Neural crest cell (in vitro differentiated cells): ENCODE results near the gene EMP3. TPM values are rescaled to one million over a fixed set of nuclear protein-coding genes. Genes with fewer than 3 reads are reported as not detected.

ENCODE experiments used
- DNase-seq: peaks from one replicate; pipeline ENCODE4 v3.0.0; 2021; ENCODE audit warnings: low read depth, mixed read lengths, low spot score
- H3K27ac Mint-ChIP-seq: one replicate; pipeline ENCODE4 v1.8.0; 2021; ENCODE audit warnings: mild to moderate bottlenecking, mixed read lengths; ENCODE audit not compliant: unreplicated experiment
- H3K27me3 Mint-ChIP-seq: 2 replicates; pipeline ENCODE4 v1.8.0; 2021; ENCODE audit warnings: low read depth, mild to moderate bottlenecking, mixed read lengths
- H3K36me3 Mint-ChIP-seq: 2 replicates; pipeline ENCODE4 v1.8.0; 2021; ENCODE audit warnings: low read depth, mild to moderate bottlenecking, mixed read lengths
- H3K4me1 Mint-ChIP-seq: 2 replicates; pipeline ENCODE4 v1.8.0; 2021; ENCODE audit warnings: mixed read lengths
- H3K4me3 Mint-ChIP-seq: one replicate; pipeline ENCODE4 v1.8.0; 2021; ENCODE audit warnings: mild to moderate bottlenecking, mixed read lengths
- H3K9me3 Mint-ChIP-seq: 2 replicates; pipeline ENCODE4 v1.8.0; 2021; ENCODE audit warnings: mixed read lengths
- total RNA-seq: library from RNA; stranded (reverse); gene quantifications from 2 replicates; pipeline ENCODE4 v1.2.1, GENCODE V29; 2021
- TF ChIP-seq, protein P1 (sequence below): fragments of 200-600 bp; sonication (generic); conservative IDR thresholded peaks from 2 replicates; pipeline ENCODE4 v1.5.0; 2021; ENCODE audit warnings: antibody characterized with exemption, mild to moderate bottlenecking

The EMP3 gene
- total RNA-seq, 1 donor from 2014 or later: 30.5 TPM

DNA sequence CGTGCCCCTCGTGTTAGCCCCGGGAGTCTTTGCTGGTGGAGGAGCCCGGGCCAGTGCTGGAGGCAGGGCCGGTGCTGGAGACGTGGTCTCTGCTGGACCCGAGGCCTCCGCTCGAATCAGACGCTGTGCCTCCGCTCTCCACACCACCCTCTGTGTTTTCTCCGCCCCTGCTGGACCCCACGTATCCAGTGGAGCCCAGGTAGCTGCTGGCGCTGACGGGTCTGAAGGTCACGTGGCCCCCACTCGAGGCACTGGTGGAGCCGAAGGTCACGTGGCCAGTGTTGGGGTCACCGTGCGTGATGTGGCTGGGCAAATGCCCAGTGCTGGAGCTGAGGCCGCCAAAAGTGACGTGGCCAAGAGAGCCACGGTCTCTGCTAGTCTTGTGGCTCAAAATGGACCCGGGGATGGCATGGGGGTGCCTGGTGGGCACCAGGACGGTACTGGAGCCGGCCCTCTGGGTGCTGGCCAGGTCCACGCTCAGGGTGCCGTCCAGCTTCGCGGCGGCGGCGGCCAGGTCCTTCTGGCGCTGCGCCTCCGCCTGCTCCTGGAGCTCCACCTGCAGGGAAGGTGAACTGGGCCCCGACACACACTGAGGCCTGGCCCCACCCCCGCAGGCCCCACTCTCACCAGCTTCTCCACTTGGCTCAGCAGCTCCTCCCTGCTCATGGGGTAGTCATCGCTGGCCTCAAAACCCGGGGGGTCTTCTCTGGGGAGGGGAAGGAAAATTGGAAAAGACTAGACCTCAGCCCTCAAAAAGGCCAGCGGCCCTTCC is 28.2 kb upstream of the EMP3 start:
- peaks cover 4% of the 10 kb centered on the region for H3K4me1 Mint-ChIP-seq
- H3K27ac Mint-ChIP-seq: no peak overlapping the region
- no peaks in the 10 kb centered on the region for H3K36me3 Mint-ChIP-seq
- DNase-seq: no peak
- H3K4me3 Mint-ChIP-seq: no peak overlapping the region
- no peaks in the 10 kb centered on the region for H3K9me3 Mint-ChIP-seq
- no peaks in the 10 kb centered on the region for H3K27me3 Mint-ChIP-seq
- TF ChIP-seq, protein P1, sequence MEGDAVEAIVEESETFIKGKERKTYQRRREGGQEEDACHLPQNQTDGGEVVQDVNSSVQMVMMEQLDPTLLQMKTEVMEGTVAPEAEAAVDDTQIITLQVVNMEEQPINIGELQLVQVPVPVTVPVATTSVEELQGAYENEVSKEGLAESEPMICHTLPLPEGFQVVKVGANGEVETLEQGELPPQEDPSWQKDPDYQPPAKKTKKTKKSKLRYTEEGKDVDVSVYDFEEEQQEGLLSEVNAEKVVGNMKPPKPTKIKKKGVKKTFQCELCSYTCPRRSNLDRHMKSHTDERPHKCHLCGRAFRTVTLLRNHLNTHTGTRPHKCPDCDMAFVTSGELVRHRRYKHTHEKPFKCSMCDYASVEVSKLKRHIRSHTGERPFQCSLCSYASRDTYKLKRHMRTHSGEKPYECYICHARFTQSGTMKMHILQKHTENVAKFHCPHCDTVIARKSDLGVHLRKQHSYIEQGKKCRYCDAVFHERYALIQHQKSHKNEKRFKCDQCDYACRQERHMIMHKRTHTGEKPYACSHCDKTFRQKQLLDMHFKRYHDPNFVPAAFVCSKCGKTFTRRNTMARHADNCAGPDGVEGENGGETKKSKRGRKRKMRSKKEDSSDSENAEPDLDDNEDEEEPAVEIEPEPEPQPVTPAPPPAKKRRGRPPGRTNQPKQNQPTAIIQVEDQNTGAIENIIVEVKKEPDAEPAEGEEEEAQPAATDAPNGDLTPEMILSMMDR: no peak

GRCh38 chr19:48297975-48298374 is 27.4 kb upstream of the EMP3 start:
- no peaks in the 10 kb centered on the region for H3K9me3 Mint-ChIP-seq
- no peak for DNase-seq

GRCh38 chr19:48301886-48302599 is 23.3 kb upstream of the EMP3 start:
- no peaks in the 10 kb centered on the region for H3K36me3 Mint-ChIP-seq
- no peaks in the 10 kb centered on the region for H3K9me3 Mint-ChIP-seq
- H3K4me1 Mint-ChIP-seq: no peaks in the 10 kb centered on the region
- H3K27me3 Mint-ChIP-seq: no peaks in the 10 kb centered on the region
- no peak for DNase-seq
- H3K4me3 Mint-ChIP-seq: no peak overlapping the region
- no peak overlapping the region for H3K27ac Mint-ChIP-seq
- TF ChIP-seq, protein P1: no peak

More at GRCh38 chr19:48297975-48298374, 27.4 kb upstream of the EMP3 start:
- peaks cover 4% of the 10 kb centered on the region for H3K4me1 Mint-ChIP-seq
- TF ChIP-seq, protein P1: no peak
- no peaks in the 10 kb centered on the region for H3K36me3 Mint-ChIP-seq
- H3K27me3 Mint-ChIP-seq: no peaks in the 10 kb centered on the region
- H3K27ac Mint-ChIP-seq: no peak overlapping the region
- no peak overlapping the region for H3K4me3 Mint-ChIP-seq

- H3K9me3 Mint-ChIP-seq: no peaks in the 10 kb centered on the region
- no peaks in the 10 kb centered on the region for H3K4me1 Mint-ChIP-seq
- no peak for DNase-seq
- no peak overlapping the region for H3K27ac Mint-ChIP-seq
- TF ChIP-seq, protein P1: no peak
- H3K27me3 Mint-ChIP-seq: no peaks in the 10 kb centered on the region
- no peaks in the 10 kb centered on the region for H3K36me3 Mint-ChIP-seq
- H3K4me3 Mint-ChIP-seq: no peak overlapping the region
These were observed 22.8 kb upstream of the EMP3 start for GRCh38 chr19:48302600-48302959.

DNA sequence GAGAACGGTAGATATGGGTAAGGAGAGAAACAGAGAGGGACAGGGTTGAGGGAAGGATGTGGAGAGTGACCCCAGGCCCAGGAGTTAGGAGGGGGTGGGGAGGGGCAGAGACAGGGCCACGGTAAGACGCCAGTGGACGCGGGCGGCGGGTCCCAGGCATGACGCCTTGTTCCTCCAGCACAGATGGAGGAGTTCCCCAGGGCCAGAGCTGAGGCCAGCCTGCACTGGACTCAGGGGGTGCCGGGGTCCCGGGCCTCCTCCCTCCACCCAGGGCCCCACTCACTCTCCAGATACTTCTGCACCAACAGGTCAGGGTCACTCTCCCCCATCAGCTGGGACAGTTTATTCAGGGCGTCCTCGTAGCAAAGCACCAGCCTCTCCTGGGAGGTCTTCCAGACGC is 22.0 kb upstream of the EMP3 start:
- H3K27me3 Mint-ChIP-seq: no peaks in the 10 kb centered on the region
- no peak for DNase-seq
- H3K36me3 Mint-ChIP-seq: no peaks in the 10 kb centered on the region
- no peaks in the 10 kb centered on the region for H3K4me1 Mint-ChIP-seq
- H3K4me3 Mint-ChIP-seq: no peak overlapping the region
- TF ChIP-seq, protein P1: no peak
- no peaks in the 10 kb centered on the region for H3K9me3 Mint-ChIP-seq
- no peak overlapping the region for H3K27ac Mint-ChIP-seq
